Measurements from ENCODE around the gene KCNN3.
"Not testable (repeated sequence)": the region's sequence is repeated elsewhere in the genome, so short reads cannot be mapped to it uniquely, and the experiment has no call there.

Gene KCNN3

DNA sequence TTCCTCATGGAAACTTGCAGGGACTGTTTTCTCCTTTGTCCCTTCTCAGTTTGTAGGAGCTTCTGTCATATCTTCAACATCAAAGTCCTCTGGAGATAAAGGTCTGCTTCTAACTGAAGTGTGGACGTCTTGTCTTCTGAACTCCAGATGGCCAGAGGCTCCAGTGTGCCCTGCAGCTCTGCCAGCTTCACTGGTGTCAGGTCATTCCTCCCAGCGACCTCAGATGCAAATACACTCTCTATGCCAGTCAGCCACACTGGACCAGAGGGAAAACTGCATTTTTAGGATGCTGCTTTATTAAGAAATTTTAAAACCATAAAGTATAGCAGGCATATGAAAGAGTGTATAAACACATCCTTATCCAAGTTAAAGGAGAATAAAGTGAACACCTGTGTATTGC lies 183.6 kb downstream of the KCNN3 start:
- DNase-seq: no peak

DNA sequence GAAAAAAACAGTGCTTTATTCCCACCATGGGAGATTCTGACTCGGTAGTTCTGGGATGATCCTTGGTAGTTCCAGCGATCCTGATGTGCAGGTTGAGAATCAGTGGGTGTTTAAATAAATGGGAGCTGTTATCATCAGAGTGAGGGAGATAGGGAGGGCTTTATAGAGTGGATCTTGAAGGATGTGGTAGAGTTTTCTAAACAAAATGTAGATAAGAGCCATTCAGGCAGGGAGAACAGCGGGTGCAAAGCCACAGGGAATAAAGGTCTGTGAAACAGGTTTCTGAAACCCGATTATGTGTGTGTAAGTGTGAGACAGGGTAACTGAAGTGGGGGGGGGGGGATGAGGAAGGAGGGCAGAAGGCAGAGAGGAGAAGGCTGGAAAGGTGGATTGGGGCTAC lies 186.3 kb downstream of the KCNN3 start:
- no peak for DNase-seq

DNA sequence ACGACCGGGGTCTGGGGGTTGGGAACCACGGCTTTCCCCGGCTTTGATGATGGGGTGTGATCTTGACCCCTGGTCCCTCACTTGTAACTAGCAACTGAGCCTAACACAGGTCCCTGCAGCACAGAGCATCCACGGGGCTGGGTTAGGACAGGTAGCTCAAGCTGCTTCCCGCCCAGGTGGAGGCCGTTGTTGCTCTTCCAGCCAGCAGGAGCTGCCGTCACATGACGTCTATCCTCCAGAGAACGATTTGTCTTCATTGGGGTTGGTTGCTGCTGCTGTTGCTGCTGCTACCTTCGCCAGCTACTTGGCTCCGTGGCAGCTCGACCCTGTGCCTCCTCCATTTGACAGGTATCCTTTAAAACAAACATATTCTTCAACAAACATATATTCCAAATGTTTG lies 187.8 kb downstream of the KCNN3 start:
- peak; percentile 53 for DNase-seq

DNA sequence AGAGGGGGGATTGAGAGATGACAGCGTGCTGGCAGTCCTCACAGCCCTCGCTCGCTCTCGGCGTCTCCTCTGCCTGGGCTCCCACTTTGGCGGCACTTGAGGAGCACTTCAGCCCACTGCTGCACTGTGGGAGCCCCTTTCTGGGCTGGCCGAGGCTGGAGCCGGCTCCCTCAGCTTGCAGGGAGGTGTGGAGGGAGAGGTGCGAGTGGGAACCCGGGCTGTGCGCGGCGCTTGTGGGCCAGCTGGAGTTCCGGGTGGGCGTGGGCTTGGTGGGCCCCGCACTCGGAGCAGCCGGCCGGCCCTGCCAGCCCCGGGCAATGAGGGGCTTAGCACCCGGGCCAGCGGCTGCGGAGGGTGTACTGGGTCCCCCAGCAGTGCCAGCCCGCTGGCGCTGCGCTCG lies 192.2 kb downstream of the KCNN3 start:
- not testable (repeated sequence) for DNase-seq

DNA sequence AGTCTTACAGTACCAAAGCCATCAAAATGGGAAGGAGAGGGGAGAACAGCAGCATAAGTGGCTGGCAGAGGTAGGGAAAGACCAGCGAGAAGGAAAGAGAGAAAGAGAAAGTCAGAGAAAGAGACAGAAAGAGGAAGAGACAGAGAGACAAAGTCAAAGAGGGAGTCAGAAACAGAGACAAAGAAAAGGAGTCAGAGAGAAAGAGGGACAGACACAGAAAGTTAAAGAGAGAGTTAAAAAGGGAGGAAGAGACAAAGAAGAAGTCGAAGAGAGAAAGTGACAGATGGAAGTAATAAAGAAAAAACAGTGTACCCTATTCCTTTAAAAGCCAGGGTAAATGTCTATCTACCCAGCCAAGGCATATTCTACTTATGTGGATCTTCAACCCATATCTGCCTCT lies 193.2 kb downstream of the KCNN3 start:
- DNase-seq: not testable (repeated sequence)

DNA sequence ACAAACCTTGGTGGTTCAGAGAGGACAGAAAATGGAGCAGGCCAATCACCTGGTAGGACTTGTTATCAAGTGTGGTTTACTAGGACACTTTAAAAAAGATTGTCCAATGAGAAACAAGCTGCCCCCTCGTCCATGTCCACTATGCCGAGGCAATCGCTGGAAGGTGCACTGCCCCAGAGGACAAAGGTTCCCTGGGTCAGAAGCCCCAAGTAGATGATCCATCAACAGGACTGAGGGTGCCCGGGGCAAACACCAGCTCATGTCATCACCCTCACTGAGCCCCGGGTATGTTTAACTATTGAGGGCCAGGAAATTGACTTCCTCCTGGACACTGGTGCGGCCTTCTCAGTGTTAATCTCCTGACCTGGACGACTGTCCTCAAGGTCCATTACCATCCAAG lies 195.6 kb downstream of the KCNN3 start:
- DNase-seq: not testable (repeated sequence)

DNA sequence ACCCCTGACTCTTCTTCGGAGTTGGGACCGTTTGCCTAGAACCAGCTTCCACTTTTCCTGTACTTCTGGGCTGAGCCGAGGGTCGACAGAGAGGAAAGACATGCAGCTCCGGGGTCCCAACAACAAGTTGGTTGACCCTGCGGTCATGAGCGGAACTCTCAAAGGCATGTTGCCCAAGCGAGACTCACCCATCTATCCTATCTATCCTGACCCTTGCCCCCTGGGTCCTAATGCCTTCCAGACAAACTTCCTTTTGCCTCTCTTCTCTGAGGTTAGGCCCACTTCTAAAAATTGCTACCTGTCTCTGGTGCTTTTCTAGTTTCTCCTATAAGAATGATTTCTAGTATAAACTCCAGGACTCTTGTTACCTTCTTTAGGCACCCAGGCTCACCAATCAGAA lies 197.8 kb downstream of the KCNN3 start:
- DNase-seq: not testable (repeated sequence)

DNA sequence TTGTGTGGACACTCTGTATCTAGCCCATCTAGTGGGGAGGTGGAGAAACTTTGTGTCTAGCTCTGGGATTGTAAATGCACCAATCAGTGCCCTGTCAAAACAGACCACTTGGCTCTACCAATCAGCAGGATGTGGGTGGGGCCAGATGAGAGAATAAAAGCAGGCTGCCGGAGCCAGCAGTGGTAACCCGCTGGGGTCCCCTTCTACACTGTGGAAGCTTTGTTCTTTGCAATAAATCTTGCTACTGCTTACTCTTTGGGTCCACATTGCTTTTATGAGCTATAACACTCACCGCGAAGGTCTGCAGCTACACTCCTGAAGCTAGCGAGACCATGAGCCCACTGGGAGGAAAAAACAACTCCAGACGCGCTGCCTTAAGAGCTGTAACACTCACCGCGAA lies 198.7 kb downstream of the KCNN3 start:
- not testable (repeated sequence) for DNase-seq

DNA sequence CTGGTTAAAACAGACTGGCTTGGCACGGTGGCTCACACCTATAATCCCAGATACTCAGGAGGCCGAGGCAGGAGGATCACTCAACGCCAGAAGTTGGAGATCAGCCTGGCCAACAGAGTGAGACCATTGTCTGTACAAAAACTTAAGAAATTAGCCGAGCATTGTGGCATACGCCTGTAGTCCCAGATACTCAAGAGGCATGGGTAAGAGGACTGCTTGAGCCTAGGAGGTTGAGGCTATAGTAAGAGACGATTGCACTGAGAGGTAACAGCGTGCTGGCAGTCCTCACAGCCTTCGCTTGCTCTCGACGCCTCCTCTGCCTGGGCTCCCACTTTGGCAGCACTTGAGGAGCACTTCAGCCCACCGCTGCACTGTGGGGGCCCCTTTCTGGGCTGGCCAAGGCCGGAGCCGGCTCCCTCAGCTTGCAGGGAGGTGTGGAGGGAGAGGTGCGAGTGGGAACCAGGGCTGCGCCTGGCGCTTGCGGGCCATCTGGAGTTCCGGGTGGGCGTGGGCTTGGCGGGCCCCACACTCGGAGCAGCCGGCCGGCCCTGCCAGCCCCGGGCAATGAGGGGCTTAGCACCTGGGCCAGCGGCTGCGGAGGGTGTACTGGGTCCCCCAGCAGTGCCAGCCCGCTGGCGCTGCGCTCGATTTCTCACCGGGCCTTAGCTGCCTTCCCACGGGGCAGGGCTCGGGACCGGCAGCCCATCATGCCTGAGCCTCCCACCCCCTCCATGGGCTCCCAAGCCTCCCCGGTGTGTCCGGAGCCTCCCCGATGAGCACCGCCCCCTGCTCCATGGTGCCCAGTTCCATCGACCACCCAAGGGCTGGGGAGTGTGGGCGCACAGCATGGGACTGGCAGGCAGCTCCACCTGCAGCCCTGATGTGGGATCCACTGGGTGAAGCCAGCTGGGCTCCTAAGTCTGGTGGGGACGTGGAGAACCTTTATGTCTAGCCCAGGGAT lies 199.5 kb downstream of the KCNN3 start:
- not testable (repeated sequence) for DNase-seq

DNA sequence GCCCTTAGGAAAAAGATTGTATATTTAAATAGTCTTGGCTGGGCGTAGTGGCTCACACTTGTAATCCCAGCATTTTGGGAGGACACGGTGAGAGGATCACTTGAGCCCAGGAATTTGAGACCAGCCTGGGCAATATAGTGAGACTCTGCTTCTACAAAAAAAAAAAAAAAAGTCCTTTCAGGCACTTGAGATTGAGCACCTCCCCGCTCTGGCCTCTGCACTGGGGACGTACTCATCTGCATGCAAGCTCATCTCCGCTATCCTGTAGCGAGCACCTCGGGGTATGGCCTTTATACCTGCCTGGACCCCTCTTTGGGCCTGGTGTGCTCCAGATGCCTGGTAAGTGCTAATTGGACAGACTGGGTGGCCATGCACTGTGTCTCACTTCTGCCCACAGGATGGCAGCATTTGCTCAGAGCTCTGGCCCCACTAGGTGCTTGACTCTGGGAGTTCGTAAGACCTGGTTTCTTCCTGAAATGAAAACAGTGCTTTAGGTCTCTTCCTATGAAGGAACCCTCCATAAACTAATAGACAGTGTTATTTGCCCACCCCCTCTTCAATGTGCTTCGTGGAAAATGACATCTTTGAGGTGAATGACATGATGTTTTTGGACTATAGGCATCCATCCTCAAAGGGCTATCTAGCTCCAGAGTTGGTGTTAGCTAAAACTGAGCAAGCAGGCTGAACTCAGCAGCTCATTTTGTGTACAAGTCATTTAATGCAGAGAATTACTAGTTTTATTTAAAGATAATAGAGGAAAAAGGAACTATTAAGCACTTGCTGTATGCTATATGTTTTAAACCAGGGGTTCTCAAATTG lies 200.4 kb downstream of the KCNN3 start:
- peak; percentile 71 for DNase-seq

DNA sequence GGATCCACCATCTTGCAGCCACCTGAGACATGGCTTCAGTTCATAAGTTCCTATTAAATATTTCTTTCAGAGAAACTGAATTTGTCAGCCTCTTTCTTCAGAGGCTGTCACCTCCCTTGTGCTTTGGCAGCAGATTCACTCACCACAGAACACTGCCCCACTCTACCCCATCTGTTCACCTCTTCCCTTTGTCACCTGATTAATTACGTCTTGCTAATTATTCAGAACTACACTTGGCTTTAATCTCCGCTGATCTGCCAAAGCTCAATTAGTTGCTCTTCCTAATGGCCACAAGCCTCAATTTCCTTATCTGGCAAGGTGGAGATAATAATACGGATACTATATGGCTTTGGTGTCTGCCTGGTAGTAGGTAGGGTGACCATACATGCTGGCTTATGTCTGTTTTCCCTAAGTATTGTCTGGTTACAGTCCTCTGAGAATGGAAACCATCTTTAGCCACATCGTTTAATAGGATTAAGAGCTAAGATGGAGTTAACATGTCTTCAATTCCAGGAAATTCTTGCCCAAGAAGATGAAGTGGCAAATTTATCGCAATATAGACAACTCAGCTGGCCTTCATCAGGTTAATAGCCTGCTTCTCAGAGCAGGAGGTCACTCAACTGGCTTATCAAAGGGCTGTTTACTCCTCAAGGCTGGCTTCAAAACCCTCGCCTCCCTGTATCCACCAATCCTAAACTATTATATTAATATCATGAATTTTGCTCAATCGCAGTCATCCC lies 203.9 kb downstream of the KCNN3 start:
- DNase-seq: no peak

DNA sequence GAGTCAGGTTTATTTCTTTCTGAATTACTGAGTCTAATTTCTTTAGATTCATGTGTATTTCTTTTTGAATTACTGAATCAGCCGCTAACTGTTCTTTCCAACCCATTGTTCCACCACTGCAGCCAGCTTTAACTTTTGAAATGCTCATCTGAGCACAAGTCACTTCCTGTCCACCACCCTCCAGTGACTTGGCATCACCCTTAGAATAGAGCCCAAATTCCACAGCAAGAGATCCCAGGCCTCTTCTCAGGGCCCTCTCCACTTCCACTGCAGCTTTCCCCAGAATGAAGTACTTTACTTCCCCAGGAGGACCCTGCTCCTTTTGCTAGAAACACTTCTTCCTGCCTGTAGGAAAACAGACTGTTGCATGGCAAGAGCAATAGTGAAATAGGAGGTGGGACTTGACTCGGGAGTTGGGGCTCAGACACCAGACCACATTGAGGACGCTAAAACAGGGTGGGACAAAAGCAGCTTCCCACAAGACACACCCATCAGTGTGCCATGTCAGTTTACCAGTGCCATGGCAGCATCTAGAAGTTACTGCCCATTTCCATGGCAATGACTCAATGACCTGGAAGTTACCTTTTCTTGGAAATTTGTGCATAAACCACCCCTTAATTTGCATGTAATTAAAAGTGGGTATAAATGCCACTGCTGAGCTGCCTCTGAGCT lies 205.6 kb downstream of the KCNN3 start:
- DNase-seq: no peak

DNA sequence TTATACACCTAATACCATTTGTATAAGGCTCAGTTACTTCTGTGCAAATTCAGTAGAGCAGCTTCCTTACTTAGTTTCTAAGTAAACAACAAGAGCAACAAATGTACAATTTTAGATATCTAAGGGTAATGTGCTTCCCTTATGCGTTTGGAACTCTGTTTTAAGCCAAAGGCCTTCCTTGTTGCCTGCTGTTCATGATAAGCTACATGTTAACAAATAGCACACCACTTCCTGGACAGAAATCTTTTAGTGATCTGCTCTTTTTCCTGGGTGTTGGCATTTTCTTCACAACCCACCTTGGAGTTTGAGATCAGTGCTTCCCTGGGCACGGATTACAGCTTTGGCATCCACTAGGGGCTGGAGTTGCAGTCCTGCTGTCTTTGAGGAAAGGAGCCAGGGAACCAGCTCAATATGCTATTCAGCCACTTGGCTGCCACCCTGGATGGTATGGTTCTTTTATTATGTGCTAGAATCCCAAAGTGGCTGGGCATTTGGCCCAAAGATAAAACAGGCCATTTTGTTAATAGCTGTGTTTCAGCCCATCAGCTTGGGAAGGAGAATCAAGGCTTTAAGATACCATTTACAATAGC lies 206.5 kb downstream of the KCNN3 start:
- DNase-seq: no peak

DNA sequence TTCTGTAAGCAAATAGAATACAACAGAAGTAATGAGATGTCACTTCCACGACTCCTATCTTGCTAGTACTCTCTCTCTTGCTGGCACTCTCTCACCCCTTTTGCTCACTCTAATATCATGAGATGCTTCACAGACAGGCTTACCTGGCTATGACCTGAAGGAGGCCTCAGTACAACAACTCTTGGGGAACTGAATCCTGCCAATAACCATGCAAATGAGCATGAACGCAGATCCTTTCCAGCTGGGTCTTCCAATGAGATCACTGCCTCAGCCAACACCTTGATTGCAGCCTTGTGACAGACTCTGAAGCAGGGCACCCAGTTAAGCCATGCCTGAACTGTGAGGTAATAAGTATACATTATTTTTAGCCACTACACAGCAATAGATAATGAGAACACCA lies 209.0 kb downstream of the KCNN3 start:
- no peak for DNase-seq

DNA sequence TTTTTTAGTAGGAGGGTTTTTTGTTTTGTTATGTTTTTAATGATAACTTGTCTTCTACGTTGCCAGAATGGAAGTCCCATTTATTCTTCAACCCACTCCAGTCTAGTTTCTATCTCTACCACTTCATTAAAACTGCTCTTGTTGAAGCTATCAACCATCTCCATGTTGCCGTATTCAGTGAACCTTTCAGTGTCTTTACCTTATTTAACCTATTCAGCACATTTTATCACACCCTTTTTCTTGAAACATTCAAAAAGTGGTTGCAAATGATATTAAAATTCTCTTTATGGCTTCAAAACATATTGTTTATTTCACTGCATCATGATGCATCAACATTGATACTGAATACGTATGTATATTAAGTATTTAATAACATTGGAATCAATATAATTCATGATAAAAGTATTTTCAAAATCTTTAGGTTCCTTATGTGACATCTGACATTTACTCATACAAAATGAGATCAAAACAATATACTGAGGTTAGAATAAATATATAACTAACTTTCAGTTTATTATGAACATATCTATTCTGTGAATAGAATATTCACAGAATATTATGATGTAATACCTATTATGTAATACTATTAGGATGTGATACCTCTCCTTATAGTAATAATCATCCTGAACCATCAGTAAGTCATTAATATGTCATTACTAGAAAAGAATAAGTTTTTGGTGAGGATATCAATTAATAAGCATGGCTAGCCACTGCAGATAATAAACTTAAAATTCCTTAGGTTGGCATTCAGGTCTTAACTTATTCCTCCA lies 210.1 kb downstream of the KCNN3 start:
- no peak for DNase-seq

DNA sequence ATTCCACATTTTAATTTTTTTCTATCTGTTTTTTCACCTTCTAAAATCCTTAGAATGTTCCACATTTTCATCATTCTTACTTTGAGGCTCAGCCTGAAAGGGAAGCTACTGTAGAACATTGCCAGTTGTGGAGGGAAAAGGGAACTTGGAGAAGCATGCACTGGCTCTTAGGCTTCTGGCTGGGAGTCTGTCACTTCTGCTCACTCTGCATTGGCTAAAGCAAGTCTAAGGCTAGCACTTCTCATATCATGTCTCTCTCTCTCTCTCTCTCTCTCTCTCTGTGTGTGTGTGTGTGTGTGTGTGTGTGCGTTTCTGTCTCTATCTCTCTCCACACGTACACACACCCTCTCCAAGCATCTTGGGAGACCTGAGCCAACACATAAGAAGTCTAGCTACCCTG lies 212.5 kb downstream of the KCNN3 start:
- no peak for DNase-seq

DNA sequence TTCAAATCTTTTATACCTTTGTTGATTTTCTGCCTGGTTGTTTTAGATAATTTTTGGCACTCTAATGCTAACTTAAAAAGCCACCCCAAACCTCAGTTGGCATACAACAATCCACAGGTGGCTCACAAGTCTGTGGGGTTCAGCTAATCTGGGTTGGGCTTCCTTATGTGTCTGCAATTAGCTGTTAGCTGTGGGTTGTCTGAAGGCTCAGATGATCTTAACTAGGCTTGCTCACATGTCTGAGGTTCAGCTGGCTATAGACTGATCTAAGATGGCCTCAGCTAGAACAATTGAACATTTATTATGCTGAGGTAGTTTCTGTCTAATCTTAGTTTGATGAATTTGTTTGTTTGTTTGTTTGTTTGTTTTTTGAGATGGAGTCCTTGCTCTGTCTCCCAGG lies 217.2 kb downstream of the KCNN3 start:
- no peak for DNase-seq

All from NCI-H187 treated with DMSO at 0.1 percent for 48 hours (cell line).